ENCODE data around the gene NCKIPSD. TPM values are rescaled to one million over a fixed set of nuclear protein-coding genes. Genes with fewer than 3 reads are reported as not detected.

Gene NCKIPSD
- total and polyA plus RNA-seq, 2 donors (not counting 3 experiments of a cell fraction or from before 2014, with no cell fraction given): 12.8 to 19.1 TPM

- FAIRE-seq (no peak), DNase-seq (ENCODE audit: low read depth, low spot score) (no peak)
- Histone ChIP-seq H2AFZ (ENCODE audit: low read depth, low read length) (no peak overlapping the region), H4K20me1 (replicated peaks; ENCODE audit: control insufficient read depth, extremely low read depth, insufficient read depth, low read length) (no peaks in the 10 kb centered on the region), H3K4me1 (ENCODE audit: control insufficient read depth, extremely low read depth, insufficient read depth, low read length) (peaks cover 12% of the 10 kb centered on the region), H3K4me3 (replicated peaks in 1 of 3; ENCODE audit: insufficient read depth in 1 of 3, low read depth in 1 of 3, low read length in 3 of 3) (no peak overlapping the region), H3K27me3 (ENCODE audit: control insufficient read depth in 2 of 2, insufficient read depth in 2 of 2, low read length in 2 of 2) (no peaks in the 10 kb centered on the region), H3K4me2 (ENCODE audit: insufficient read depth, low read length) (no peak overlapping the region), H3K9me3 (replicated peaks; ENCODE audit: control insufficient read depth, insufficient read depth, low read length) (no peaks in the 10 kb centered on the region), H3K79me2 (ENCODE audit: control insufficient read depth, insufficient read depth, low read length) (peaks cover 2% of the 10 kb centered on the region), H3K27ac (ENCODE audit: insufficient read depth, low read depth, low read length) (no peak overlapping the region), H3K9me1 (replicated peaks; ENCODE audit: control insufficient read depth, extremely low read depth, insufficient read depth, low read length) (no peaks in the 10 kb centered on the region), H3K36me3 (ENCODE audit: control insufficient read depth in 2 of 2, extremely low read depth in 1 of 2, insufficient read depth in 2 of 2, low read length in 2 of 2) (peaks cover 2 to 12% of the 10 kb centered on the region in 2 experiments), H3K9ac (replicated peaks; ENCODE audit: extremely low read depth, insufficient read depth, low read length) (no peak overlapping the region)
- TF ChIP-seq EZH2 (IDR thresholded peaks at IDR 0.05; ENCODE audit: borderline replicate concordance, low read depth, low read length, severe bottlenecking) (no peak), FOS (IDR thresholded peaks at IDR 0.05; ENCODE audit: borderline replicate concordance, insufficient read depth, low read length) (no peak), POLR2A (IDR thresholded peaks at IDR 0.05; ENCODE audit: low read depth, low read length) (no peak), CTCF (IDR thresholded peaks at IDR 0.05; ENCODE audit: extremely low read depth in 1 of 2, insufficient read depth in 1 of 2, low read depth in 1 of 2, low read length in 2 of 2) (no peak), MAX (IDR thresholded peaks at IDR 0.05; ENCODE audit: insufficient read depth, insufficient read length) (no peak), GATA2 (IDR thresholded peaks at IDR 0.05; ENCODE audit: insufficient read depth, insufficient read length, low read depth, low read length) (no peak), JUN (IDR thresholded peaks at IDR 0.05; ENCODE audit: borderline replicate concordance, insufficient read depth, insufficient read length, low read depth) (no peak), POLR2AphosphoS5 (IDR thresholded peaks at IDR 0.05; ENCODE audit: insufficient read depth, low read depth, low read length) (no peak), MYC (IDR thresholded peaks at IDR 0.05; ENCODE audit: low read depth, low read length) (no peak)
- intact Hi-C loops (cut with micrococcal nuclease): no loop called here
- no TSS peak for BruUV-seq (replicated peaks)
- ChIA-PET POLR2A (no interaction called here), CTCF (interaction anchor here (1.3 kb wide), 2 partner anchors 9 to 23 kb away, joined by 3 read pairs; no protein-coding TSS in a partner anchor)
- dilution Hi-C loops (cut with MboI; ENCODE audit: extremely low pct_ligation_motif_present, low sequenced_read_pairs): no loop called here
Observed at GRCh38 chr3:48680811-48681540, 4.7 kb downstream of the NCKIPSD start.

Data from endothelial cell of umbilical vein (primary cell).